NCI-H146 (cell line): ENCODE data around the gene P2RY6.
A peak's percentile ranks its signal among the peaks of the same experiment; 100 is the strongest.

ENCODE experiments used
- DNase-seq: peaks from one replicate; lab custom pipeline; 2025; lab: John Stamatoyannopoulos, UW

P2RY6 gene

GRCh38 chr11:73334384-73335203 lies 62.5 kb downstream of the P2RY6 start:
- DNase-seq: no peak

DNA sequence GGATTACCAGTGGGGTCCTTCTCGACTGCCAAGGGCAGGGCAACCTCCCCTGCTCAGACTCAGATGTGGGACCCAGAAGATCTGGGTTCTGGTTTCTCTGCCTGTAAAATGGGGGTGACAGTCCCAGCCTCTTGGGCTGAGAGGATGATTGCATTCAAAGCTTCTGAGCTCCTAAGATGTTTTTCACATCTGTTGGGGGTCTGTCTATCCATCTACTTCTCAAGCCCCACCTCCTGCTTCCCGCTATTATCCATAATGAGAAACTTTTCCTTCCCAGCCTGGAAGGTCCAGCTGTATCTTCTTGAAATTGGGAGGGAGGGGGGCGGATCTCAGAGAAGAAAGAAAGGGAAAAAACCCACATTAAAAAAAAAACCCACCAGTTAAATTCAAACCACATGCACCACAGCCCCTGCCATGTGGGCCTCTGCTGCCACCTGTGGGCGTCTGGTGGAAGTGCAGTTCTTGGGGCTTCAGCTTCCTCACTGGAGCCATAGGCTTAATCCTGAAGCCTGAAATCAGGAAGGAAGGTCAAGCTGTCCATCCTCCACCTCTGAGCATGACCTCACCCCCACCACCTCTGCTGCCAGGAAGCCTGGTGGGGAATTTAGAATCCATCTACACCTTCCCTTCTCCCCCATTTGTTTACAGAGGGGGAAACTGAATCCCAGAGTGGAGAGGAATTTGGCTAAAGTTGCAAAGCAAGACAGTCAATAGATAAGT lies 63.2 kb downstream of the P2RY6 start:
- DNase-seq: peak; percentile 65

DNA sequence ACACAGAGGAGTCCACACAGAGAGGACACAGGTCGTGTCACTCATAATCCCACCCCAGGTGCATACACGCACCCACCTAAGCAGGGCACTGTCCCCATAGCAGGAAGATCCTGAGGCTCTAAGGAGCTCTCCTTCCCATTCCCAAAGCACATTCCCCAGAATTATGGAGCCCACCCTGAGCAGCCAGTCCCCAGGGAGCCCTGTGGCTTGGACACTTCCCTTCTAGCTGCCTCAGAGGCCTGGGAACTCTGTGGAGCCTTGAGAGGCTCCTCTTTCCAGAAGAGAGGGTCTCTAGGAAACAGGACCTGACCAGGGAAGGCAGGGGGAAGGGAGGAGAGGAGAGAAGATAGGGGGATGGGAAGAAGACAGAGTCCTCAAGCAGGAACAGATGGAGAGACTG lies 65.7 kb downstream of the P2RY6 start:
- no peak for DNase-seq

- DNase-seq: no peak
These were observed 66.1 kb downstream of the P2RY6 start for GRCh38 chr11:73338279-73338678.

DNA sequence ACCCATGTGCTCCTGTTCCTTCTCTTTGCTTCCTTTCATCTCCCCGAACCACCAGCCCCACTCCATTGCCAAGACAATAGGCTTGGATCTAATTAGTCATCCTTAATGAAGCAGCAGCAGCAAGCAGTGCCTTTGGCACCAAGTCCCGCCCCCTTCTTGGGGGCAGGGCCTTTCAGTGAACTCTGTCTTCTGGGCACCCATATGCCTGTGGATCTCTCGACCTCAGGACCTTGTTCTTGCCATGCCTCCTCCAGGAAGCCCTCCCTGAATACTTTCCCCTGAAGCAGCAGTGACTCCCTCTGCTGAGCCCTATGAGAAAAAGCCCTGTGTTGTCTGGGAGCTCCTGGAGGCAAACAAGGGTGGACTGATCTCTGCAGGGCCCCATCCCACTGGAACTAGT lies 68.0 kb downstream of the P2RY6 start:
- no peak for DNase-seq

- DNase-seq: peak; percentile 51
These were observed 70.5 kb downstream of the P2RY6 start for GRCh38 chr11:73342633-73343032.

DNA sequence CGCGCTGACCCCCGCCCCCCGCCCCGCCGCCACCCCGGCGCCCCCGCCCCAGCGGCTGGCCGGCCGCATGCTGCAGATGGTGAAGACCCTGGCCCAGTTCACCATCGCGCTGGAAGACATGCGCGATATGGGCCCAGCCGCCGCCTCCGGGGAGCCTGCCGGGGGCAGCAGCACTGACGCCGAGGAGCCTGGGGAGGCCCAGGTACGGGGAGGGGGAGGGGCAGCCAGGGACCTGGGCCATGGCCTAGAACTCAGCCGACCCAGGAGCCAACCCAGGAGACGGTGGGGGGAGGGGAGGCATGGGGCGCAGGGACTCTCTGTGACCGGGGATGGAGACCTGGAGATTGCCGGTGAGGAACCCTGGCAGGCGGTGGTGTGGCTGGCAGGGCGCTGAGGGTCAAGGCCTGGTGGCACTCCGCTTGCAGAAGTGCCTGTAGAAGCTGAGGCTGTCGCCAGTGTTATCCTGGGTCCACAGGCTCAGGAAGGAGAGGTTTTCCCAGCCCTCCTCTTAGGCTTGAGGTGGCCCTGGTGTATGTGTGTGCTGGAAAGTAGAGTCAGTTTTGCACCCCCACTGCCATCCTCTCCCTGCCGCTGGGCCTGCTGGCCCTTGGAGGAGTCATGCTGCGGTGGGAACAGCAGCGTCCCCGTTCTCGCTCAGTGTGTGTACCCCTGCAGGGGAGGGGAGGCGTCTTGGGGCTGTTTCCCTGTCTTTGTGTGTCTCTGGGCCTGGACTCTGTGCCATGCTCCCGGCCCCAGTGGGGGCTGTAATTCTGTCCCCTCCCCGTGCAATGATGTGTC lies 71.1 kb downstream of the P2RY6 start:
- DNase-seq: peak; percentile 47

GRCh38 chr11:73344191-73344607 lies 72.1 kb downstream of the P2RY6 start:
- no peak for DNase-seq

DNA sequence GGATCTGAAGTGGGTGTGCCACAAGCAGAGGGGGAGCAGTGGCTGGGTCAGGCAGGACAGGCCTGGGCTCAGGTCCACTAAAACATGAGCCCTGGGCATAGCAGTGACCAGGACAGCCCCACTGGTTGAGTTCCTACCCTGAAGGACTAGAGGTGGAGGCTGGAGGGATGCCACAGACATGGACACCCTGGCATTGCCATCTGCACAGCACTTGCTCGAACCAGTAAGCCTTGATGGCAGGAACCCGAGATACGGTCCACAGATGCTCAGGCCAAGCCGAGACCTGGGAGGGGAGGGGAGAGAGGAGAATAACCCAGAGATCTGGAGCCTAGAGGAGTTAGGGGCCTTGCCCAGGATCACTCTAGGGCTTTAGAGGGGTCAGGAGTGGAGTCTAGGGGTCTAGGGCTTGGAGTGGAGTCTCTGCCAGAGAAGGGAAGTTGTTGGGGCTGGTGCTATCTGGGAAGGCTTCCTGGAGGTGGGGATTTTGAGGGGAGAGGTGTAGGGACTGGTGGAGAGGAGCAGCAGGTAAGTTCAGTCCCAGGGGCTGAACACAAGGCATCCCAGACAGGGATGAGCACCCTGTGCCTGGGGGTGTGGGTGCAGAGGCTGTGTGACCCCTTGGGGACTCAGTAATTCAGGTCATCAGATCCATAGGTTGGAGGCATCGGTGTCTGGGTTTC lies 73.5 kb downstream of the P2RY6 start:
- DNase-seq: no peak

DNA sequence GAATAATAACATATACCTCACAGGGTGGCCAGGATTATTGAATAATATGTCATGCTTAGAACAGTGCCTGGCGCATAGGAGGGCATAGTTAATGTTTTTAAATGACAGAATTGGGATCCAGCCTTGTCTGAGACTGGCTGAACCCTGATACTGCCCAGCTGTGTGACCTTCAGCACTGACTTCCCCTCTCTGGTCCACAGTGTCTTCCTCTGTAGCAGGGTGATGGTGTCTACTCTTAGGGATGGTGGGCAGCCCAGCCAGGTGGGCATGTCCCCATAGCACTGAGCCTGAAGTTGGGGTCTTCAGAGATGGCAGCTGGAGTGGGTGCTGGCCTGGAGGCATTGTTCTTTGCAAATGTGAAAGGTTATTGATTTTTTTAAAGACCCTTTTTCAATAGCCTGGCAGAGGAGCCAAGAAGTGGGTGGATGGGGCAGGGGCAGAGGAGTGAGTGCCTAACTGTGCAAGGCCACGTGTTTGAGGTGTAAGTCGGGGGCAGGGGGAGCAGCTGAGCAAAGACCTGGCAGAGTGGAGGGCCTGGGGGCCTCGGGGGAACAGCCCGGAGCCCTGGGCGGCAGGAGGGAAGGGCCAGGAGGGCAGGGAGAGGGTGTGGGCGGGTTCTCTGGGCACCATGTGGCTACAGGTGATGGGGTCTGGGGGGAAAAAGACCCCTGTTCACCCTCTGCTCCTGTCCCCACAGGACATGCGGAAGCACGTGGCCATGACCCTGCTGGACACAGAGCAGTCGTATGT lies 74.2 kb downstream of the P2RY6 start:
- no peak for DNase-seq

GRCh38 chr11:73347067-73347466 lies 74.9 kb downstream of the P2RY6 start:
- DNase-seq: peak; percentile 77
